ENCODE measurements around the gene SPART. TPM values are rescaled to one million over a fixed set of nuclear protein-coding genes. Genes with fewer than 3 reads are reported as not detected.

Gene SPART, protein sequence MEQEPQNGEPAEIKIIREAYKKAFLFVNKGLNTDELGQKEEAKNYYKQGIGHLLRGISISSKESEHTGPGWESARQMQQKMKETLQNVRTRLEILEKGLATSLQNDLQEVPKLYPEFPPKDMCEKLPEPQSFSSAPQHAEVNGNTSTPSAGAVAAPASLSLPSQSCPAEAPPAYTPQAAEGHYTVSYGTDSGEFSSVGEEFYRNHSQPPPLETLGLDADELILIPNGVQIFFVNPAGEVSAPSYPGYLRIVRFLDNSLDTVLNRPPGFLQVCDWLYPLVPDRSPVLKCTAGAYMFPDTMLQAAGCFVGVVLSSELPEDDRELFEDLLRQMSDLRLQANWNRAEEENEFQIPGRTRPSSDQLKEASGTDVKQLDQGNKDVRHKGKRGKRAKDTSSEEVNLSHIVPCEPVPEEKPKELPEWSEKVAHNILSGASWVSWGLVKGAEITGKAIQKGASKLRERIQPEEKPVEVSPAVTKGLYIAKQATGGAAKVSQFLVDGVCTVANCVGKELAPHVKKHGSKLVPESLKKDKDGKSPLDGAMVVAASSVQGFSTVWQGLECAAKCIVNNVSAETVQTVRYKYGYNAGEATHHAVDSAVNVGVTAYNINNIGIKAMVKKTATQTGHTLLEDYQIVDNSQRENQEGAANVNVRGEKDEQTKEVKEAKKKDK
- 10 to 100 TPM; 75.7 to 93.7 (median 85.6) TPM for polyA plus RNA-seq (ENCODE audit: insufficient read length in 4 of 4)

DNA sequence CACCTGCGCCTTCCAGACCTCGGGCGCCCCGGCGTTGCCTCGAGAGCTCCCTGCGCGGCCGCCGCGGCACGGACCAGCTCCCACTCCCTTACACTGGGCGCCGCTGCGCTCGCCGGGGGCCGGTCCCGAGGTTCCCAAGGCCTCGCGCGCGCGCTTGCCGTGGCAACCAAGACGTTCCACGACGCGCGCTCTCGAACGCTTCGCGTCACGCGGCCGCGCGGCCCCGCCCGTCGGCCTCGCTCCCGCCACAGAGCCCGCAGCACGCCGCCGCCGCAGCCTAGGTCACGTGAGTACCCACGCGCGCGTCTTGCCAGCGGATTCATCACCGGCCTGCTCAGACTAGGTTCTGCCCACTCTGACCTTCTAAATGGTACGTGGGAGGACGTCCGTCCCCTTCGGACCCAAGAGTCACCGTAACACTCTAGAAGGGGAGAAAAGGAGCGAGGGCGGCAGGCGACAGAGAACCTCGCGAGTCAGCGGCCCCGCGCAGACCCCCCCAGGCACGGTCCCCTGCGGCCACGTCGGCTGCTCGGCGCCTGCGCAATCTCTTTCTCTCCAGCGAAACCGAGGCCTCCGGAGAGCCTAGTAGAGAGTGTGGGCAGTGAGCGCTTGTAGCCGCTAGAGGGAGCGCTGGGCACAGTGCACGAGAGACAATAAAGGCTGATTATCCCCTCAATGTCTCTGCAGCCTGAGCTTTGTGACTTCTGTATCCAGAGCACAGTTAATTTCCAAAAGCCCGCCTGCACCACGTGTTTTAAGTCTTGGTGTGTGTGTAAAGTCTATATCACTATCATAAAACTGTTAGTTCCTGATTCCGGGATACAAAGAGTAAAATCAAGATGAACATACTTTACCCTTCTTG lies at the start of gene SPART:
Gene SPART, minus strand, starts transcription at position 173 of the 862 bp plus-strand sequence. CDS start 10,564 bp downstream, outside the sequence.
- DNase-seq (ENCODE audit: low read depth in 4 of 4, low spot score in 3 of 4), result peak; percentile 82 to 91 (median 86)

DNA sequence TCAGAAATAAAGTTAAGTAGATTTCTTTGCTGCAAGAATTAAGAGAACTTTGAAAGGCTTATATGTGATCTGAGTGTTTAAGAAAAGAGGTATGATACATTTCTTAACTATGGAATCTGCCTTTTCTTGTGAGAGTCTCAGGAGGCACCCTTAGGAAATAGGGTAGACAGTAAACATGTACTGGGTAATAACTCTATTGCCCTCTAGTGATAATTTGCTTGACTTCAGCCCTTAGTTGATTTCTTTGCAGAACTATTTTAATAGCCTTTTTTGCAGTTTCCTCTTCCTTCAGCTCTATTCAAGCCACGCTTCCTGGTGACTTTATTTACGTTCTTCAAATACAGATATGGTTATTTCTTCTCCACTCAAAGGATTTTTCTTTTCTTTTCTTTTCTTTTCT lies 49.1 kb upstream of the SPART start:
- DNase-seq (ENCODE audit: low read depth in 4 of 4, low spot score in 3 of 4), result no peak

- DNase-seq (ENCODE audit: low read depth in 4 of 4, low spot score in 3 of 4), result no peak
Measured at GRCh38 chr13:36385489-36385888, 39.3 kb upstream of the SPART start.

DNA sequence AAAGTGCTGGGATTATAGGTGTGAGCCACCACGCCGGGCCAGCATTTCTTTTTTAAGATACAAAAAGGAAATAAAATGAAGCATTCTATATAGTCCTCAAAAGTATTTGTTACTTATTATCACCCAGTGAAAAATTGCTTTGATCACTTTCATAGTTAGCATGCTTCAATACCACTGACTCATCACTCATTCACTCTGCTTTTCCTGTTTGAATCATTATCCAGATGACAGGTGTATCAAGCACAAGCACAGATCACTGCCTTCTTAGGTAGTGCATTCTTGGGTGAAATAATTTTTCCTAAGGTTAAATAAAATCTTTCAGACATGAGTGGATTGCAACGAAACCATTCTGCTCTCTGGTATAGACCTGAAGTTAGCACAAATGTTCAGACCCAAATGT lies 35.8 kb upstream of the SPART start:
- DNase-seq (ENCODE audit: low read depth in 4 of 4, low spot score in 3 of 4), result no peak

- DNase-seq (ENCODE audit: low read depth in 4 of 4, low spot score in 3 of 4), result no peak
Measured at GRCh38 chr13:36377826-36378468, 31.8 kb upstream of the SPART start.

GRCh38 chr13:36374063-36374462 lies 27.9 kb upstream of the SPART start:
- DNase-seq (ENCODE audit: low read depth in 4 of 4, low spot score in 3 of 4), result no peak

- no peak for DNase-seq (ENCODE audit: low read depth in 4 of 4, low spot score in 3 of 4)
Measured at GRCh38 chr13:36371185-36371584, 25.0 kb upstream of the SPART start.

- DNase-seq (ENCODE audit: low read depth in 4 of 4, low spot score in 3 of 4), result no peak
Measured at GRCh38 chr13:36370108-36370429, 23.9 kb upstream of the SPART start.

DNA sequence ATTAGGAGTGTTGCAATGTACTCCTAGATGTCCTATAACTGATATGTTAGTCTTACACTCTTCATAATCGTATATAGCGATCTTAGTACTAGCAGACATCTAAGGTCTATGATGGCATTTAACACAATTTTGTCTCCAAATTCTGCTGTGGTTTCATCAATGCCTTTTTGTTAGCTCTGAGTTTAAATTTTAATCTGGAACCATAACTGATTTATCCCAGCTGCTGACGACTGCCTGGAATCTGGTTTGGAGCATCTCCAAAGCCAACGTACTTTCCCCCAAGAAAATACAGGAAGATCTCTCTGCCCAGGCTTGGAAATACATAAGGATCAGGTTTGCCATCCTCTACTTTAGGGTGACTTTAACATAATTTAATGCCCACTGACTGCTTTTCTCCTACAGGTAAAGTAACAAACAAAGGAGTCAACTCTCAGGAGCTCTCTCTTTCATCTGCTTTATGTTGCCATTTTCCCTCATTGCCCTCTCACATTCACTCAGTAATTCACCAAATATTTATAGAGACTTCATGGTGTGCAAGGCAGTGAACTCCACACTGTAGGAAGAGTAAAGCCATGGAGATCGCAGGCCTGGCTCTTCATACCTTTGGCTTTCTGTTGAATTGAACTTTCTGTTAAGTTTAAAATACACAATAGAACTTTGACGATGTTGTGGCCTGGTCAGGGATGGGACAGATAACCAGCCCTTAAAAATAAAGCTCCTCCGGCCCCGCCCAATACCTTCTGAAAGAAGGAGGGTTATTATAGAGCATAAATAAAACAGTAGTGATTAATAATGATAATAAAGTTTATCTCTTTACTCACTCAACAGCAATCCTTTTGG lies 23.3 kb upstream of the SPART start:
- DNase-seq (ENCODE audit: low read depth in 4 of 4, low spot score in 3 of 4), result no peak

DNA sequence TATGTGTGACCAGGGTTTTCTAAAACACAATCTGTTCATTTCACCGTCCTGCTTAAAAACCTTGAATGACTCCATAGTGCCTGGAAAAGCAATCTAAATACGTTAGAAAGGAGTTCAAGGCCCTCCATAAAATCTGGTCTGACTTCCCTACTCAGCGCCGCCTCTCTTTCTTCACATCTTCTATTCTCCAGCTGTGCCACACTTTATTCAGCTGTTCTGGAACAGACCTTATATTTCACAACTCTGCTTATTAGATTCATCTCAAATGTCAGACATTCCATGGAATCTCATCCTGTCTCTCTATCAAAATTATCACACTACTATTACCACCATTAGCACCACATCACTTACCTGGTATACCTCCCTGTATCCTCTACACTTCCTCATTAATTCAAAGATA lies 19.8 kb upstream of the SPART start:
- DNase-seq (ENCODE audit: low read depth in 4 of 4, low spot score in 3 of 4), result no peak

GRCh38 chr13:36363366-36363863 lies 17.2 kb upstream of the SPART start:
- DNase-seq (ENCODE audit: low read depth in 4 of 4, low spot score in 3 of 4), result no peak

DNA sequence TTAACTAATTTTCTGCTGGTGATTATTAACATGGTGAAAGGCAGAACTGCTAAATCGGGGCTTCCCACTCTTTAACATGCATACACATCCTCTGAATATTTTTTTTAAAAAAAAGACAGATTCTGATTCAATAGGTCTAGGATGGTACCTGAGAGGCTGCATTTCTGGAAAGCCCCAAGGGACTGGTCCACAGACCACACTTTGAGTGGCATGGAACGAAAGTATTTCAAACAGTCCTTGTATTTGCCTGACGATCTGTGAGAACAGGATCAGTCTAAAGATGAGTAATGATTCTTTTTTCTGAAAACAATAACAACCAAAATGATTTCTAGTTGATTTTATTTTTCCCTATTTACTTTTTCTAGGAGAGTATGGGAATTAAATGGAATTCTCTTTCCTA lies 16.7 kb upstream of the SPART start:
- no peak for DNase-seq (ENCODE audit: low read depth in 4 of 4, low spot score in 3 of 4)

GRCh38 chr13:36362251-36362650 lies 16.1 kb upstream of the SPART start:
- DNase-seq (ENCODE audit: low read depth in 4 of 4, low spot score in 3 of 4), result no peak

GRCh38 chr13:36360903-36361302 lies 14.7 kb upstream of the SPART start:
- no peak for DNase-seq (ENCODE audit: low read depth in 4 of 4, low spot score in 3 of 4)

GRCh38 chr13:36359301-36359950 lies 13.2 kb upstream of the SPART start:
- DNase-seq (ENCODE audit: low read depth in 4 of 4, low spot score in 3 of 4), result no peak

DNA sequence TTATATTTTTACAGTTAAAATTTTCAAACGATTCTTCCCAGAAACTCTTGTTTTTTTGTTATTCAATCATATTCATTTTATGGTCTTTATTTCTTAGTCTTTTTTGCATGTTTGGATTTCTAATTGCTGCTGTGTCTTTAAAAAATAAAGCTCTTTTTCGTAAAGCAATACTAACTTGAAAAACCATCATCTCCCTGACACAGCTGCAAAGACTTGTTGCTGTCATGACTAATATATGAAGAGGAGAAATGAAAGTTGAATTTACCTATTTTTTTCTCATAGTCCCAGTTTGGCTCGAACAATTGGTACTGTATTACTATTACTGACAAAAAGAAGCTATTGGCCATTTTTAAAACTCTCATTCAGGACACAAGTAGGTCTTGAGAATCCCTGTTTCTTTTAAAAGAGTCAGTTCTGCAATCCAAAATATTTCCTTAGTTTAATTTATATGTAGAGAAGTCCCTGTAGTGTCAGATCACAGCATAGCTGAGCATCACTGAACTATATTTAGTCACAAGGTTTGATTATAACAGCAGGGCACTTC lies 12.1 kb upstream of the SPART start:
- DNase-seq (ENCODE audit: low read depth in 4 of 4, low spot score in 3 of 4), result no peak

DNA sequence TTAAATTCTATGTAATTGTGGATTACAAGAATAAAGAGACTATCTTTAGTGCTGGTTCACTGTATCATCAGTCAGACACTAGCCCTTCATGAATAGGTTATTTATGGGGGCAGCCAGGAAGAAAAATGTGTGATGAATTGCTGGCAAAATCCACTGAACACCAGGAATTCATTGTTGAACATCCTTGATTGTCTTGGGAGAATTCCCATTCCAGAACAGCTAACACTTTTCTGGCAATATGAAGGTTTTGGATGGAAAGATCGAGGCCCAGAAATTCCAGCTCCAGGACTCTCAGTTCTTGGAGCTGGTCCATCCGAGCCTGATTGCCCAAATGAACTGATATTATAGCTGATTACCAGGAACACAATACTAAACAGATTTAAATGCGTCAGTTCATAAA lies 11.5 kb upstream of the SPART start:
- DNase-seq (ENCODE audit: low read depth in 4 of 4, low spot score in 3 of 4), result no peak

- no peak for DNase-seq (ENCODE audit: low read depth in 4 of 4, low spot score in 3 of 4)
Measured at GRCh38 chr13:36357231-36357630, 11.0 kb upstream of the SPART start.

DNA sequence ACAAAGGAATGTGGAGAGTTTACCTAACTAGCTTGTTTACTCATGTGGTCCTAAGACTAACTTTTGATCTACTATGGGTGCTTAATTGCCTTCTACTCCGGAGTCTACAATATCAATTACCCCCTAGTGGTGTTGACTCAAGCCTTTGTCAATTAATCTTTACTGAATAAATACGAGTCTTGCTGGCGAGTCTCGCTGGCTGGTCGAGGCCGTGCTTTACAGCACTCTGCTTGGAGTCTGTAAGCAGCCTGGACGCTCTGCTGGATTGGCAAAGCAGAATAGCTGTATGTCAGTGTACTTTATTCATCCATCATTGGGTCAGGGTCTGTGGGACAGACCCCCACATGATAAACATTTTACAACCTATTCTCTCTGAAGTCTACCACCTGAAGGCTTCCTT lies 9.9 kb upstream of the SPART start:
- no peak for DNase-seq (ENCODE audit: low read depth in 4 of 4, low spot score in 3 of 4)

All from right renal pelvis (tissue), 4 donors.